Activated CD8-positive, alpha-beta memory T cell treated with anti-CD3 and anti-CD28 coated beads, Interleukin-2, amount 50 U/mL, for 1 hour (primary cell): ENCODE results near the gene GP1BA.

Experiments
- DNase-seq: peaks from one replicate; pipeline ENCODE4 v3.0.0-alpha.2; 2020; ENCODE audit errors: extremely low read depth

Gene GP1BA

GRCh38 chr17:4973256-4974114 is 41.4 kb downstream of the GP1BA start:
- no peak for DNase-seq

- DNase-seq: no peak
Observed at GRCh38 chr17:4974115-4974670, 42.1 kb downstream of the GP1BA start.

- no peak for DNase-seq
Observed at GRCh38 chr17:4978726-4979125, 46.6 kb downstream of the GP1BA start.

- no peak for DNase-seq
Observed at GRCh38 chr17:4980644-4981216, 48.7 kb downstream of the GP1BA start.

- DNase-seq: no peak
Observed at GRCh38 chr17:4982305-4982704, 50.2 kb downstream of the GP1BA start.
